ENCODE measurements around the gene CCDC7.

Gene CCDC7

DNA sequence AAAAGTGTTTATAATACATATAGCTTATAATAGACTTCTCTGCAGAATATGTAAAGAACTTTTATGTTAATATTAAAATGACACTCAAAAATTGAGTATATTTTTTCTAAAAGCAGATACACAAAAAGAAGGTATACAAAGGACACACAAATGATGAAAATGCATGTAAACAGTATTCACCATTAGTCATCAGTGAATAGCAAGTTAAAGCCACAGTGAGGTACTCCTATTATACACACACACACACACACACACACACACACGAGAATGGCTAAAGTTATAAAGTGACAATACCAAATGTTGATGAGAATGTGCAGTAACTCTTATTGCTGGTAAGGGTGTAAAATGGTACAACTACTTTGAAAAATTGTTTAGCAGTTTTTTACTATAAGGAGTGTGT is 419.2 kb downstream of the CCDC7 start:
- no peak for TF ChIP-seq SPI1 (IDR thresholded peaks at IDR 0.05; ENCODE audit: borderline replicate concordance, low read depth)
- TF ChIP-seq, protein P1, sequence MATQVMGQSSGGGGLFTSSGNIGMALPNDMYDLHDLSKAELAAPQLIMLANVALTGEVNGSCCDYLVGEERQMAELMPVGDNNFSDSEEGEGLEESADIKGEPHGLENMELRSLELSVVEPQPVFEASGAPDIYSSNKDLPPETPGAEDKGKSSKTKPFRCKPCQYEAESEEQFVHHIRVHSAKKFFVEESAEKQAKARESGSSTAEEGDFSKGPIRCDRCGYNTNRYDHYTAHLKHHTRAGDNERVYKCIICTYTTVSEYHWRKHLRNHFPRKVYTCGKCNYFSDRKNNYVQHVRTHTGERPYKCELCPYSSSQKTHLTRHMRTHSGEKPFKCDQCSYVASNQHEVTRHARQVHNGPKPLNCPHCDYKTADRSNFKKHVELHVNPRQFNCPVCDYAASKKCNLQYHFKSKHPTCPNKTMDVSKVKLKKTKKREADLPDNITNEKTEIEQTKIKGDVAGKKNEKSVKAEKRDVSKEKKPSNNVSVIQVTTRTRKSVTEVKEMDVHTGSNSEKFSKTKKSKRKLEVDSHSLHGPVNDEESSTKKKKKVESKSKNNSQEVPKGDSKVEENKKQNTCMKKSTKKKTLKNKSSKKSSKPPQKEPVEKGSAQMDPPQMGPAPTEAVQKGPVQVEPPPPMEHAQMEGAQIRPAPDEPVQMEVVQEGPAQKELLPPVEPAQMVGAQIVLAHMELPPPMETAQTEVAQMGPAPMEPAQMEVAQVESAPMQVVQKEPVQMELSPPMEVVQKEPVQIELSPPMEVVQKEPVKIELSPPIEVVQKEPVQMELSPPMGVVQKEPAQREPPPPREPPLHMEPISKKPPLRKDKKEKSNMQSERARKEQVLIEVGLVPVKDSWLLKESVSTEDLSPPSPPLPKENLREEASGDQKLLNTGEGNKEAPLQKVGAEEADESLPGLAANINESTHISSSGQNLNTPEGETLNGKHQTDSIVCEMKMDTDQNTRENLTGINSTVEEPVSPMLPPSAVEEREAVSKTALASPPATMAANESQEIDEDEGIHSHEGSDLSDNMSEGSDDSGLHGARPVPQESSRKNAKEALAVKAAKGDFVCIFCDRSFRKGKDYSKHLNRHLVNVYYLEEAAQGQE (IDR thresholded peaks at IDR 0.05; ENCODE audit: insufficient replicate concordance, low read depth), result no peak
- TF ChIP-seq POLR2AphosphoS5 (IDR thresholded peaks at IDR 0.05; ENCODE audit: low read depth), result no peak
- no peak for TF ChIP-seq GABPA (IDR thresholded peaks at IDR 0.05; ENCODE audit: low read depth)
- TF ChIP-seq, protein P2, sequence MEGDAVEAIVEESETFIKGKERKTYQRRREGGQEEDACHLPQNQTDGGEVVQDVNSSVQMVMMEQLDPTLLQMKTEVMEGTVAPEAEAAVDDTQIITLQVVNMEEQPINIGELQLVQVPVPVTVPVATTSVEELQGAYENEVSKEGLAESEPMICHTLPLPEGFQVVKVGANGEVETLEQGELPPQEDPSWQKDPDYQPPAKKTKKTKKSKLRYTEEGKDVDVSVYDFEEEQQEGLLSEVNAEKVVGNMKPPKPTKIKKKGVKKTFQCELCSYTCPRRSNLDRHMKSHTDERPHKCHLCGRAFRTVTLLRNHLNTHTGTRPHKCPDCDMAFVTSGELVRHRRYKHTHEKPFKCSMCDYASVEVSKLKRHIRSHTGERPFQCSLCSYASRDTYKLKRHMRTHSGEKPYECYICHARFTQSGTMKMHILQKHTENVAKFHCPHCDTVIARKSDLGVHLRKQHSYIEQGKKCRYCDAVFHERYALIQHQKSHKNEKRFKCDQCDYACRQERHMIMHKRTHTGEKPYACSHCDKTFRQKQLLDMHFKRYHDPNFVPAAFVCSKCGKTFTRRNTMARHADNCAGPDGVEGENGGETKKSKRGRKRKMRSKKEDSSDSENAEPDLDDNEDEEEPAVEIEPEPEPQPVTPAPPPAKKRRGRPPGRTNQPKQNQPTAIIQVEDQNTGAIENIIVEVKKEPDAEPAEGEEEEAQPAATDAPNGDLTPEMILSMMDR (IDR thresholded peaks at IDR 0.05; ENCODE audit: insufficient read depth, low read length), result no peak
- Histone ChIP-seq H3K27me3 (ENCODE audit: insufficient read depth, poor library complexity, severe bottlenecking) (no peaks in the 10 kb centered on the region), H3K4me3 (replicated peaks; ENCODE audit: insufficient read depth, low read length) (no peak overlapping the region), H3K27ac (replicated peaks) (no peak overlapping the region)
- no peak for DNase-seq (ENCODE audit: low read depth in 1 of 2, low spot score in 1 of 2)

DNA sequence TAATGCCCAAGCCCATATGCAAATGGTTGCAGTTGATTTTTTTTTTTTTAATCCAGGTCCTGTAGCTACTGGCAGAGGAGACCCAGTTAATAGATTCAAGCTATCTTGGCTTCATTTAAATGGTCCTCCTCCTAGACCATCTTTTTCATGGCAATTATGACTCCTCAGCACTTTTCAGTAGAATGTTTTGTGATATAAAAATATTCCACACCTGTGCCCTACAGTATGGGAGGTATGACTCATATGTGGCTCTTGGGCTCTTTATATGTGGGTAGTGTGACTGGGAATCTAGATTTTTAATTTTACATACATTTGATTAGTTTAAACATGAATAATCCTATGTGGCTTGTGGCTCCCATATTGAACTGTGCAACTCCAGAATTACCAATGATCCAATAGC is 432.0 kb downstream of the CCDC7 start:
- Histone ChIP-seq H3K27me3 (ENCODE audit: insufficient read depth, poor library complexity, severe bottlenecking) (no peaks in the 10 kb centered on the region), H3K4me3 (replicated peaks; ENCODE audit: insufficient read depth, low read length) (no peak overlapping the region), H3K27ac (replicated peaks) (no peak overlapping the region)
- TF ChIP-seq POLR2AphosphoS5 (IDR thresholded peaks at IDR 0.05; ENCODE audit: low read depth) (no peak), GABPA (IDR thresholded peaks at IDR 0.05; ENCODE audit: low read depth) (no peak), SPI1 (IDR thresholded peaks at IDR 0.05; ENCODE audit: borderline replicate concordance, low read depth) (no peak)
- TF ChIP-seq, protein P2 (IDR thresholded peaks at IDR 0.05; ENCODE audit: insufficient read depth, low read length), result no peak
- TF ChIP-seq, protein P1 (IDR thresholded peaks at IDR 0.05; ENCODE audit: insufficient replicate concordance, low read depth), result no peak
- no peak for DNase-seq (ENCODE audit: low read depth in 1 of 2, low spot score in 1 of 2)

DNA sequence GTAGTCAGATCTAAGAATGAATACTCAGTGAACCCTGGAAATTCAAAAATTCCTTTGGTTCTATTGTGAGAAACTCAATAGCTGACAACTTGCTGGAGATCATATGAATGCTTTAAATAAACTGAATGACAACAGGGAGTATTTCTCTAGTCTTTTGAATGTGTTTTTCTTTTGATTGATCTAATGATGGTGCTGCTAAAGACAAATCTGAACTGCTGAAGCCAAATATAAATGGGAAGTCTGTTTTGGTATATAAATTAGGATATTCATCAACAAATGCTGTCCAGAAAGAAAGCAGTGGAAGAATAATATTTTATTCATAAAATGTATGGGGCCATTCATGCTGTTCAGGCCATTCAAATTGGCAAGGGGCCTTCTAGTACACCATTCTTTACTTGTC is 432.7 kb downstream of the CCDC7 start:
- TF ChIP-seq SPI1 (IDR thresholded peaks at IDR 0.05; ENCODE audit: borderline replicate concordance, low read depth) (no peak), GABPA (IDR thresholded peaks at IDR 0.05; ENCODE audit: low read depth) (no peak), POLR2AphosphoS5 (IDR thresholded peaks at IDR 0.05; ENCODE audit: low read depth) (no peak)
- TF ChIP-seq, protein P1 (IDR thresholded peaks at IDR 0.05; ENCODE audit: insufficient replicate concordance, low read depth), result no peak
- TF ChIP-seq, protein P2 (IDR thresholded peaks at IDR 0.05; ENCODE audit: insufficient read depth, low read length), result no peak
- H3K4me3 ChIP-seq (replicated peaks; ENCODE audit: insufficient read depth, low read length), result no peak overlapping the region
- no peak overlapping the region for H3K27ac ChIP-seq (replicated peaks)
- DNase-seq (ENCODE audit: low read depth in 1 of 2, low spot score in 1 of 2), result no peak
- H3K27me3 ChIP-seq (ENCODE audit: insufficient read depth, poor library complexity, severe bottlenecking), result no peaks in the 10 kb centered on the region
